ENCODE data around the gene U2SURP. TPM values are rescaled to one million over a fixed set of nuclear protein-coding genes. Genes with fewer than 3 reads are reported as not detected.
"Not testable (repeated sequence)": the region's sequence is repeated elsewhere in the genome, so short reads cannot be mapped to it uniquely, and the experiment has no call there.

U2SURP gene
- total RNA-seq, 1 experiment from 2014 or later: 132 TPM

DNA sequence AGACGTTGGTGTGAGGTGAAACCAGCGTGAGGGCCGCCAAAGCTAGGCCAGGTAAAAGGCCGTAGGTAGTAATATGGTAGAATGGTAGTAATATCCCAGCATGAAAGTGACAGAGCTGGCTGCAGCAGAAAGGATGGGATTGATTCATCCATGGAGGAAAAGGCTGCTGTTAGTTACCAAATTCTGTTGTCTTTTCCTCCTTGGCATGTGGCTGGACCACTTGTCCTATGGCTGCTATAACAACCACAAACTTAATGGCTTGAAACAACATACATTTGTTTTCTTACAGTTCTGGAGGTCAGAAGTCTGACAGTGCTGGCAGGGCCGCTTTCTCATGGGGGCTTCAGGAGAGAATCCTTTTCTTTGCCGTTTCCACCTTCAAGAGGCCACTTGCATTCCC lies 70.4 kb downstream of the U2SURP start:
- H3K9me3 ChIP-seq (ENCODE audit: control insufficient read depth in 1 of 2, insufficient read depth in 1 of 2, low read depth in 1 of 2, low read length in 2 of 2): no peaks in the 10 kb centered on the region
- ChIA-PET CTCF (no interaction called here), RAD21 (ENCODE audit: low non-redundant PET in 1 of 2, low total read pairs in 2 of 2, uncharacterized antibody in 2 of 2, unreplicated experiment in 2 of 2) (no interaction called here), POLR2A (no interaction called here)
- H3K36me3 ChIP-seq (ENCODE audit: control insufficient read depth in 1 of 2, insufficient read depth in 2 of 2, low read length in 2 of 2): no peaks in the 10 kb centered on the region
- H3K4me3 ChIP-seq (replicated peaks in 1 of 2; ENCODE audit: low read depth in 1 of 2, low read length in 2 of 2): no peak overlapping the region
- no peak overlapping the region for H3K27ac ChIP-seq (ENCODE audit: low read depth, low read length)
- H4K20me1 ChIP-seq (ENCODE audit: insufficient read depth): no peaks in the 10 kb centered on the region
- H3K4me1 ChIP-seq (ENCODE audit: control insufficient read depth in 1 of 2, insufficient read depth in 2 of 2, low read length in 2 of 2): peaks cover 0 to 3% of the 10 kb centered on the region in 2 experiments; a peak in 1 of 4 replicates
- H2AFZ ChIP-seq (ENCODE audit: low read depth, low read length, poor library complexity, severe bottlenecking): no peak overlapping the region
- no peaks in the 10 kb centered on the region for H3K9me2 ChIP-seq (ENCODE audit: insufficient read depth)
- H3K79me2 ChIP-seq (ENCODE audit: insufficient read depth, low read length): no peaks in the 10 kb centered on the region
- ATAC-seq: no peak
- H3K27me3 ChIP-seq (ENCODE audit: insufficient read depth, low read length): no peaks in the 10 kb centered on the region
- intact Hi-C loops (cut with micrococcal nuclease): no loop called here
- H3K9ac ChIP-seq (ENCODE audit: low read length): no peak overlapping the region
- BruUV-seq (replicated peaks): no TSS peak
- no peak for TF ChIP-seq POLR2AphosphoS5 (IDR thresholded peaks at IDR 0.05; ENCODE audit: low read depth, low read length)
- TF ChIP-seq EGR1 (IDR thresholded peaks at IDR 0.05; ENCODE audit: low read depth): no peak
- TF ChIP-seq, protein P1, sequence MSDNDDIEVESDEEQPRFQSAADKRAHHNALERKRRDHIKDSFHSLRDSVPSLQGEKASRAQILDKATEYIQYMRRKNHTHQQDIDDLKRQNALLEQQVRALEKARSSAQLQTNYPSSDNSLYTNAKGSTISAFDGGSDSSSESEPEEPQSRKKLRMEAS (IDR thresholded peaks at IDR 0.05): no peak
- no peak for TF ChIP-seq SIN3A (IDR thresholded peaks at IDR 0.05; ENCODE audit: low read depth)
- TF ChIP-seq, protein P2, sequence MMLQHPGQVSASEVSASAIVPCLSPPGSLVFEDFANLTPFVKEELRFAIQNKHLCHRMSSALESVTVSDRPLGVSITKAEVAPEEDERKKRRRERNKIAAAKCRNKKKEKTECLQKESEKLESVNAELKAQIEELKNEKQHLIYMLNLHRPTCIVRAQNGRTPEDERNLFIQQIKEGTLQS (IDR thresholded peaks at IDR 0.05): no peak
- TF ChIP-seq, protein P3, sequence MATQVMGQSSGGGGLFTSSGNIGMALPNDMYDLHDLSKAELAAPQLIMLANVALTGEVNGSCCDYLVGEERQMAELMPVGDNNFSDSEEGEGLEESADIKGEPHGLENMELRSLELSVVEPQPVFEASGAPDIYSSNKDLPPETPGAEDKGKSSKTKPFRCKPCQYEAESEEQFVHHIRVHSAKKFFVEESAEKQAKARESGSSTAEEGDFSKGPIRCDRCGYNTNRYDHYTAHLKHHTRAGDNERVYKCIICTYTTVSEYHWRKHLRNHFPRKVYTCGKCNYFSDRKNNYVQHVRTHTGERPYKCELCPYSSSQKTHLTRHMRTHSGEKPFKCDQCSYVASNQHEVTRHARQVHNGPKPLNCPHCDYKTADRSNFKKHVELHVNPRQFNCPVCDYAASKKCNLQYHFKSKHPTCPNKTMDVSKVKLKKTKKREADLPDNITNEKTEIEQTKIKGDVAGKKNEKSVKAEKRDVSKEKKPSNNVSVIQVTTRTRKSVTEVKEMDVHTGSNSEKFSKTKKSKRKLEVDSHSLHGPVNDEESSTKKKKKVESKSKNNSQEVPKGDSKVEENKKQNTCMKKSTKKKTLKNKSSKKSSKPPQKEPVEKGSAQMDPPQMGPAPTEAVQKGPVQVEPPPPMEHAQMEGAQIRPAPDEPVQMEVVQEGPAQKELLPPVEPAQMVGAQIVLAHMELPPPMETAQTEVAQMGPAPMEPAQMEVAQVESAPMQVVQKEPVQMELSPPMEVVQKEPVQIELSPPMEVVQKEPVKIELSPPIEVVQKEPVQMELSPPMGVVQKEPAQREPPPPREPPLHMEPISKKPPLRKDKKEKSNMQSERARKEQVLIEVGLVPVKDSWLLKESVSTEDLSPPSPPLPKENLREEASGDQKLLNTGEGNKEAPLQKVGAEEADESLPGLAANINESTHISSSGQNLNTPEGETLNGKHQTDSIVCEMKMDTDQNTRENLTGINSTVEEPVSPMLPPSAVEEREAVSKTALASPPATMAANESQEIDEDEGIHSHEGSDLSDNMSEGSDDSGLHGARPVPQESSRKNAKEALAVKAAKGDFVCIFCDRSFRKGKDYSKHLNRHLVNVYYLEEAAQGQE (IDR thresholded peaks at IDR 0.05; ENCODE audit: low read depth): no peak
- no peak for TF ChIP-seq POLR2A (IDR thresholded peaks at IDR 0.05; ENCODE audit: borderline replicate concordance, extremely low read depth, insufficient read depth, insufficient read length)
- TF ChIP-seq SRF (IDR thresholded peaks at IDR 0.05; ENCODE audit: low read depth): no peak
- no peak for TF ChIP-seq SP1 (IDR thresholded peaks at IDR 0.05; ENCODE audit: low read depth)
- no peak for TF ChIP-seq EZH2 (IDR thresholded peaks at IDR 0.05)
- no peak for TF ChIP-seq CEBPB (IDR thresholded peaks at IDR 0.05; ENCODE audit: low read depth)
- TF ChIP-seq, protein P4, sequence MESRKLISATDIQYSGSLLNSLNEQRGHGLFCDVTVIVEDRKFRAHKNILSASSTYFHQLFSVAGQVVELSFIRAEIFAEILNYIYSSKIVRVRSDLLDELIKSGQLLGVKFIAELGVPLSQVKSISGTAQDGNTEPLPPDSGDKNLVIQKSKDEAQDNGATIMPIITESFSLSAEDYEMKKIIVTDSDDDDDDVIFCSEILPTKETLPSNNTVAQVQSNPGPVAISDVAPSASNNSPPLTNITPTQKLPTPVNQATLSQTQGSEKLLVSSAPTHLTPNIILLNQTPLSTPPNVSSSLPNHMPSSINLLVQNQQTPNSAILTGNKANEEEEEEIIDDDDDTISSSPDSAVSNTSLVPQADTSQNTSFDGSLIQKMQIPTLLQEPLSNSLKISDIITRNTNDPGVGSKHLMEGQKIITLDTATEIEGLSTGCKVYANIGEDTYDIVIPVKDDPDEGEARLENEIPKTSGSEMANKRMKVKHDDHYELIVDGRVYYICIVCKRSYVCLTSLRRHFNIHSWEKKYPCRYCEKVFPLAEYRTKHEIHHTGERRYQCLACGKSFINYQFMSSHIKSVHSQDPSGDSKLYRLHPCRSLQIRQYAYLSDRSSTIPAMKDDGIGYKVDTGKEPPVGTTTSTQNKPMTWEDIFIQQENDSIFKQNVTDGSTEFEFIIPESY (IDR thresholded peaks at IDR 0.05; ENCODE audit: extremely low read depth, insufficient replicate concordance, low read length): no peak
- TF ChIP-seq JUND (IDR thresholded peaks at IDR 0.05): no peak
- no peak for DNase-seq (ENCODE audit: low read depth, low spot score)
- no peak overlapping the region for H3K4me2 ChIP-seq (ENCODE audit: low read length)

DNA sequence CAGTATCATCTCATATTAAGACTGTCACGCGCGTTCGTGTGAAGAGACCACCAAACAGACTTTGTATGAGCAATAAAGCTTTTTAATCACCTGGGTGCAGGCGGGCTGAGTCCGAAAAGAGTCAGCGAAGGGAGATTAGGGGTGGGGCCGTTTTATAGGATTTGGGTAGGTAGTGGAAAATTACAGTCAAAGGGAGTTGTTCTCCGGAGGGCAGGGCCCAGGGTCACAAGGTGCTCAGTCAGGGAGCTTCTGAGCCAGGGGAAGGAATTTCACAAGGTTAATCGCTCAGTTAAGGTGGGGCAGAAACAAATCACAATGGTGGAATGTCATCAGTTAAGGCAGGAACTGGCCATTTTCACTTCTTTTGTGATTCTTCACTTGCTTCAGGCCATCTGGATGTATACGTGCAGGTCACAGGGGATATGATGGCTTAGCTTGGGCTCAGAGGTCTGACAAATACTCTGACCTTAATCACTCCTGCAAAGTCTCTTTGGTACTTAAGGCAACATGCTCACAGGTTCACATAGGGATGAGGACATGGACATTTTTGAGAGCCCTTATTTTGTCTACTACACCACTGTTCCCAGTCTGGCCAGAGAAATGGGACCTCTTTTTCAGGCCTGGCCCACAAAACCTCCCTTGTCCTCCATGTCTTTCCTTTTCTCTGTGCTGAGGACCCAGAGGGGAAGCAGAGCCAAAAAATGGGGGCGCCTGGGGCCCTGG lies 71.1 kb downstream of the U2SURP start:
- H3K9me2 ChIP-seq (ENCODE audit: insufficient read depth); H3K79me2 ChIP-seq (ENCODE audit: insufficient read depth, low read length); BruUV-seq (replicated peaks); H3K9me3 ChIP-seq (ENCODE audit: control insufficient read depth in 1 of 2, insufficient read depth in 1 of 2, low read depth in 1 of 2, low read length in 2 of 2); H3K4me2 ChIP-seq (ENCODE audit: low read length); H3K4me1 ChIP-seq (ENCODE audit: control insufficient read depth in 1 of 2, insufficient read depth in 2 of 2, low read length in 2 of 2); POLR2A ChIA-PET; RAD21 ChIA-PET (ENCODE audit: low non-redundant PET in 1 of 2, low total read pairs in 2 of 2, uncharacterized antibody in 2 of 2, unreplicated experiment in 2 of 2); H3K4me3 ChIP-seq (replicated peaks in 1 of 2; ENCODE audit: low read depth in 1 of 2, low read length in 2 of 2); H3K36me3 ChIP-seq (ENCODE audit: control insufficient read depth in 1 of 2, insufficient read depth in 2 of 2, low read length in 2 of 2); DNase-seq (ENCODE audit: low read depth, low spot score); H4K20me1 ChIP-seq (ENCODE audit: insufficient read depth); ATAC-seq; H3K27ac ChIP-seq (ENCODE audit: low read depth, low read length); H2AFZ ChIP-seq (ENCODE audit: low read depth, low read length, poor library complexity, severe bottlenecking); intact Hi-C loops (cut with micrococcal nuclease); H3K9ac ChIP-seq (ENCODE audit: low read length); H3K27me3 ChIP-seq (ENCODE audit: insufficient read depth, low read length); CTCF ChIA-PET: not testable (repeated sequence)

All from HCT116 (cell line).